ENCODE results near the gene TRPC6.

TRPC6 gene

DNA sequence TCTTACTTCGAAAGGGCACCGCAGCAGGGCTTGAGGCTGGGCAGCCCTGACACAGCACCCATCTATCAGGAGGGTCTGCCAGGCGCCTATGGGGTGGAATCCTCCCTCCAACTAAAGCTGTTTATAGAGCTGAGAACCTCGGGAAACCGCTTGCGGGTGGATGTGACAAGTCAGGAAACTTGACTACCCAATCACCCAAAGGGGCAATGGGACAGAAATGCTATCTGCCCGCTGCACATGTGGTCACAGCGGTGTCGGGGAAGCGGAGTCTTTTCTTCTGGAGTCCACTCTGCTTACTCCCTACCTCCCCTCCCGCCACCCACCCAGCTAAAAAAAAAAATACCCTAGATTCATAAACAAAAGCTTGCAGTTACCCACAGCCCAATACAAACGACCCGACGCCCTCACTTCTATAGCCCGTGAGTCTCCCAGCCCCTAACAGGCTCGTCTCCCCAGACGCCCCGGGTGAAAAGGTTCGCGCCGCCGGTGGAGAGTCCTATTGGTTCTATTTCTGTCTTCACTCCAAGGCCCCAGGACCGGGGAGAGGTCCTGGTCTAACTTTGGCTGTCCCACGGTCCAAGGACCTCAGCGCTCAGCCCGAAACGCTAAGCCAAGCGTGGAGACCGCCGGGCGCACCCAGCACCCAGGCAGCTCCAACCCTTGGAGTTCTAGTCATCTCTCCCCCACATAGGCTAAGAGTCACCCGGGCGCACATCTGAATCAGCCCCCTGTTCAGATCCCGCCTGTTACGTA, 1.4 kb downstream of the TRPC6 start:
- H3K27me3 ChIP-seq (ENCODE audit: low read length): no peaks in the 10 kb centered on the region
- no peak overlapping the region for H3K4me3 ChIP-seq (ENCODE audit: insufficient read depth, low read length, poor library complexity, severe bottlenecking)
- no peaks in the 10 kb centered on the region for H3K79me2 ChIP-seq (ENCODE audit: insufficient read depth, low read length)
- H3K9me2 ChIP-seq (replicated peaks; ENCODE audit: insufficient read depth, low read length): no peaks in the 10 kb centered on the region
- no peak overlapping the region for H2AFZ ChIP-seq (ENCODE audit: low read depth, low read length, severe bottlenecking)
- no peaks in the 10 kb centered on the region for H3F3A ChIP-seq (ENCODE audit: insufficient read depth)
- TF ChIP-seq CTCF (IDR thresholded peaks at IDR 0.05; ENCODE audit: insufficient read depth, low read length, poor library complexity, severe bottlenecking) (no peak), EZH2phosphoT487 (conservative IDR thresholded peaks at IDR 0.05; ENCODE audit: low read length) (no peak)
- H3K9me3 ChIP-seq (ENCODE audit: insufficient read depth, low read length): no peaks in the 10 kb centered on the region
- H3K36me3 ChIP-seq (ENCODE audit: low read length): no peaks in the 10 kb centered on the region
- H3K9ac ChIP-seq (ENCODE audit: low read length): no peak overlapping the region
- H4K20me1 ChIP-seq (ENCODE audit: low read depth, low read length): no peaks in the 10 kb centered on the region
- H3K4me2 ChIP-seq (ENCODE audit: low read depth, low read length, poor library complexity, severe bottlenecking): no peak overlapping the region
- H3K27ac ChIP-seq (ENCODE audit: low read depth, low read length): no peak overlapping the region

GRCh38 chr11:101577461-101577860, 6.3 kb downstream of the TRPC6 start:
- TF ChIP-seq EZH2phosphoT487 (conservative IDR thresholded peaks at IDR 0.05; ENCODE audit: low read length) (no peak), CTCF (IDR thresholded peaks at IDR 0.05; ENCODE audit: insufficient read depth, low read length, poor library complexity, severe bottlenecking) (no peak)
- no peaks in the 10 kb centered on the region for H3F3A ChIP-seq (ENCODE audit: insufficient read depth)
- no peaks in the 10 kb centered on the region for H4K20me1 ChIP-seq (ENCODE audit: low read depth, low read length)
- H3K36me3 ChIP-seq (ENCODE audit: low read length): no peaks in the 10 kb centered on the region
- no peak overlapping the region for H3K4me2 ChIP-seq (ENCODE audit: low read depth, low read length, poor library complexity, severe bottlenecking)
- H3K9me3 ChIP-seq (ENCODE audit: insufficient read depth, low read length): no peaks in the 10 kb centered on the region
- H2AFZ ChIP-seq (ENCODE audit: low read depth, low read length, severe bottlenecking): no peak overlapping the region
- H3K9me2 ChIP-seq (replicated peaks; ENCODE audit: insufficient read depth, low read length): no peaks in the 10 kb centered on the region
- H3K9ac ChIP-seq (ENCODE audit: low read length): no peak overlapping the region
- no peaks in the 10 kb centered on the region for H3K79me2 ChIP-seq (ENCODE audit: insufficient read depth, low read length)
- no peaks in the 10 kb centered on the region for H3K27me3 ChIP-seq (ENCODE audit: low read length)
- no peak overlapping the region for H3K4me3 ChIP-seq (ENCODE audit: insufficient read depth, low read length, poor library complexity, severe bottlenecking)
- no peak overlapping the region for H3K27ac ChIP-seq (ENCODE audit: low read depth, low read length)

GRCh38 chr11:101576456-101576855, 7.4 kb downstream of the TRPC6 start:
- H3K79me2 ChIP-seq (ENCODE audit: insufficient read depth, low read length): no peaks in the 10 kb centered on the region
- no peak overlapping the region for H3K4me3 ChIP-seq (ENCODE audit: insufficient read depth, low read length, poor library complexity, severe bottlenecking)
- no peaks in the 10 kb centered on the region for H3K9me3 ChIP-seq (ENCODE audit: insufficient read depth, low read length)
- H3K27me3 ChIP-seq (ENCODE audit: low read length): no peaks in the 10 kb centered on the region
- H3K9me2 ChIP-seq (replicated peaks; ENCODE audit: insufficient read depth, low read length): no peaks in the 10 kb centered on the region
- H3F3A ChIP-seq (ENCODE audit: insufficient read depth): no peaks in the 10 kb centered on the region
- no peak overlapping the region for H3K9ac ChIP-seq (ENCODE audit: low read length)
- TF ChIP-seq CTCF (IDR thresholded peaks at IDR 0.05; ENCODE audit: insufficient read depth, low read length, poor library complexity, severe bottlenecking) (no peak), EZH2phosphoT487 (conservative IDR thresholded peaks at IDR 0.05; ENCODE audit: low read length) (no peak)
- no peak overlapping the region for H3K4me2 ChIP-seq (ENCODE audit: low read depth, low read length, poor library complexity, severe bottlenecking)
- no peak overlapping the region for H3K27ac ChIP-seq (ENCODE audit: low read depth, low read length)
- no peaks in the 10 kb centered on the region for H4K20me1 ChIP-seq (ENCODE audit: low read depth, low read length)
- H3K36me3 ChIP-seq (ENCODE audit: low read length): no peaks in the 10 kb centered on the region
- no peak overlapping the region for H2AFZ ChIP-seq (ENCODE audit: low read depth, low read length, severe bottlenecking)
